ENCODE results near the gene MUC20.
"Not testable (repeated sequence)": the region's sequence is repeated elsewhere in the genome, so short reads cannot be mapped to it uniquely, and the experiment has no call there.

Gene MUC20

DNA sequence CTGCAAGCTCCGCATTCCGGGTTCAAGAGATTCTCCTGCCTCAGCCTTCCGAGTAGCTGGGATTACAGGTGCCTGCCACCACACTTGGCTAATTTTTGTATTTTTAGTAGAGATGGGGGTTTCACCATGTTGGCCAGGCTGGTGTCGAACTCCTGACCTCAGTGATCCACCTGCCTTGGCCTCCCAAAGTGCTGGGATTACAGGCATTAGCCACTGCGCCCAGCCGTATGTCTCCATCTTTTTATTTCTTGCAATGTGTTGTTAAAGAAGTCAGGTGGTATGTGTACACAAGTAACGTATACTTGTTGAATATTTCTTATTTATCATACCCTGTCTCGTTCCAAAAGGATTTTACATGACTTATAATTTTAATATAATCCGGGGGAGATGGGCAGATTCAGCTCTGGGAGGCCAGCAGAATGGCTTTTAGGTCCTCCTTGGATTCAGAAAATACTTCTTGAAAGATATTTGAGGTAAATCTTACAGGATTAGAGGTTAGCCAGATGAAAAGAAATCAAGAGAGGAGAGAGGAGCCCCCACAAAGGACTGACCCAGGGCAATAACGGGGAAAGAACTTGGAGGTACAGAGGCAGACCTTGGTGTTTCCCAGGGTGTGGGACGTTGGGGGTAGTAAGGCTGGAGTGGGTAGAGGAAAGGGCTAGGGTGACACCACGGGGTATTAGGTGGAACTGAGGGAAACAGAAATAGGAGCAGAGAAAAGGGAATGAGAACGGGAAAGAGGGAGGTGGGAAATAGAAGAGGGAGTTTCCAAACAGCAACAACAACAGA lies 27.2 kb upstream of the MUC20 start:
- DNase-seq, result no peak

DNA sequence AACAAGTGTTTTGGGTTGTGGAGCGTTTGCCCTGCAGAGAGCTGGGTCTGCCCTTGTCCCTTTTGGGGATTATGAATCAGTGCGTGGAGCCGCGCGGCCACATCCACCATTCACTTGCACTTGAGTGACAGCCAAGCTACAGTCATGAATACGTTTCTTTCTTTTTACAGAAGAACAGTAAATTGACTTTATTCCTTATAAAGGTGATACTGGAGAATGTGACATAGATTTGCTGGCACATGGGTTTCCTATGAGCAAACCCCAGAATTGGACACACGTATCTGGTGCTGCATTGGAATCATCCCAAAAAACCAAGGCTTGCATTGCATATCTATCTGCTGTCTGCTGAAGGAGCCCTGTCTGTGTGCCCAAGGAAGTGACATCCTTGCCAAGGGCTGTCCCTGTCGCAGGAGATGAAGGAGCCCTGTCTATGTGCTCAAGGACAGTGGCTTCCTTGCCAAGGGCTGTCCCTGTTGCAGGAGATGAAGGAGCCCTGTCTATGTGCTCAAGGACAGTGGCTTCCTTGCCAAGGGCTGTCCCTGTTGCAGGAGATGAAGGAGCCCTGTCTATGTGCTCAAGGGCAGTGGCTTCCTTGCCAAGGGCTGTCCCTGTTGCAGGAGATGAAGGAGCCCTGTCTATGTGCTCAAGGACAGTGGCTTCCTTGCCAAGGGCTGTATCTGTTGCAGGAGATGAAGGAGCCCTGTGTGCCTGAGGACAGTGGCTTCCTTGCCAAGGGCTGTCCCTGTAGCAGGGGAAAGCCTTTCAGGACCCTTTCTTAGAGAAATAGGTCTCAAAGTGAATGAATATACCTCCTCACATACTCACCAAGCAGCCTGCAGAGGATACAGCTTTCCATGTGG lies 26.3 kb upstream of the MUC20 start:
- not testable (repeated sequence) for DNase-seq

DNA sequence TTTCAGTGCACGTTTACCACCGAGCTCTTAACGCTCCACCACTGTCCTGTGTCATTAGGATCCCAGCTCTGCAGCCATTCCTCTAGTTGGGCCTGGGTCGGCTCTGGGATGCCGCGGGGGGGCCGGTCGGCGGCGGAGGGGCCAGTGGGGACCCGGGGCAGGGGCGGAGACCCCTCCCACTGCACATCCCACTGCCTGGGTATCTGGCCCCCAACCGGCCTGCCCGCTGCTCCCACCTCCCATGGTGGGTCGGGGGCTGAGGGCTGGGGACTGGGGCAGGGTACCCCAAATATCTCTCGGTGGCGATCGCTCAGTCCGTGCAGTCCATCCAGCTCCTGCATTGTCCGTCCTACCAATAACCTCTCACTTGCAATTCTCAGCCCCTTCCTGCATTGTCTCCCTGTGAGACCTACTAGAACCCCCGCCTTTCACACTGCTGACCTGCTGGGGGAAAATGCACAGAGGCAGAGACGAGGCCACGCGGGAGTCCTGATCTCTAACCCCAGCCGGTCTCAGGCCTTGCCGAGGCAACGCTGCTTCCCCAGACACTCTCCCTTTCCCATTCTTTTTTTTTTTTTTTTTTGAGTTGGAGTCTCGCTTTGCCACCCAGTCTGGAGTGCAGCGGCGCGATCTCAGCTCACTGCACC lies 24.0 kb upstream of the MUC20 start:
- DNase-seq, result no peak

DNA sequence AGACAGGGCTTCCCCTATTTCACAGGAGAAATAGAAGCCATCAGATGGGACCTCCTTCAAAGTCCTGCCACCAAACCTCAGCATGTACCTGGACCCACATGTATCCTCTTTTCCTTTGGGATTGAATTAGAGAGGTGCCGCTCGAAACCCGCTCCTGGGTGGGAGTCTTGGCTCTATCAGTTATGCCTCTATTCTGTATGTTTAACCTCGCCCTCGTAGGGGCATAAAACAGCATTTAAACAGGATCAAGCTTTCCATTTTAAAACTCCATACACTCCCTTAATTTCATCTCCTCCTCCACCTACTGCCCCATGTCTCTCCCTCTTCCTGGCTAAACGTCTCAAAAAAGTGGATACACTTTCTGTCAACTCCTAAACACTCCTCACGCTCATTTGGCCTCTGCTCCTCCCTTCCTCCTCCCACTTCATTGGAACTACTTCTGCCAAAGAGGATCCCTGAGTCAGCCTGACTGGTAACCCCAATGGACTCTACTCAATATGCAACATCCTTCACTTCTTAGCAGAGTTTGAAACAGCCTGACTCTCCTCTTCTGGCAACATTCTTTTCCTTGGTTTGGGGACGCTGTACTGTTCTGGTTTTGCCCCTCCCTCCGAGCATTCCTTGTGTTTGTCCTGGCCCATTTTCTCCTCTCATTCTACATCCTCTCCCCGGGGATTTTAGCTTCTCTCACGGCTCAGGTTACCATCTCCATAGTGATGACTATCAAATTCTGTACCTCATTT lies 23.0 kb upstream of the MUC20 start:
- no peak for DNase-seq

DNA sequence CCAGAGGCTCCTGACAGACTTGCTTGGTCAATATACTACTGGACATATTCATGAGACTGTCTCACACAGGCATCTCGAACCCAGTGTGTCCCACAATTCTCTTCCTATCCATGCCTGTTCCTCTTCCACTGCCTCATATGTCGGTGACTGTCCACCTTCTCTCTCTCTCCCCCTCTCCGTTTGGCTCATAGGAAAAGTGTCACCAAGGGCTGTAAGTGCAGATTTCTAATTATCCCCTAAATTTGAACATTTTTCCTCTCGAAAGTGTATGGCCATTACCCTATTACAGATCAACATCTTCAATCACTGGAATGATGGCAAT lies 22.5 kb upstream of the MUC20 start:
- DNase-seq, result no peak

DNA sequence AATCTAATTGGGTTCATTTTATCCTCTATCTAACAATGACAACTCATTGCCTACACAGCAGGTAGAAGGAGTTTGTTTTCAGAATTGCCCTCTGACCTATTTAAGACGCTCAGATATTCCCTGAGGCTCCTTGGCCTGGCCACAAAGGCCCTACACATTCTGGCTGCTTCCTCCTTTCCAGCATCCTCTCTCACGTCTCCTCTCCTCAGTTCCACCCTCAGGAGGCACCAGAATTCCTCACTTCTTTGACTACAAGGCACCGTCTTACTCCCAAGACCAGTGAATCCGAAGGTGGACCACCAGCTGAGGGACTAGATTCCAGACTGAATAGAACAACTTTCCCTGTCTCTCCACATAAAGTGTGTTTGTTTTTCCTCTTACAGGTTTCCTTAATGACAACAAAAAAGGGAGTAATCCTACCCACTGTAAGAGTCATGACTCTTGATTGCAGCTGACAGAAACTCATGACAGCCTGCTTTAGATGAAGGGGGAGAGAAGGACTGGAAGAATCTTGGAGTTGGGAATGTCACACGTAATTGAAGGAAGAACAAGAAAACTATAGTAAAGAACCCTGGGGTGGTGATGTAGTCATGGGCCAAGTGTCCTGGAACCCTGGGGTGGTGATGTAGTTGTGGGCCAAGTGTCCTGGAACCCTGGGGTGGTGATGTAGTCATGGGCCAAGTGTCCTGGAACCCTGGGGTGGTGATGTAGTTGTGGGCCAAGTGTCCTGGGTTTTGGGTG lies 22.0 kb upstream of the MUC20 start:
- no peak for DNase-seq

DNA sequence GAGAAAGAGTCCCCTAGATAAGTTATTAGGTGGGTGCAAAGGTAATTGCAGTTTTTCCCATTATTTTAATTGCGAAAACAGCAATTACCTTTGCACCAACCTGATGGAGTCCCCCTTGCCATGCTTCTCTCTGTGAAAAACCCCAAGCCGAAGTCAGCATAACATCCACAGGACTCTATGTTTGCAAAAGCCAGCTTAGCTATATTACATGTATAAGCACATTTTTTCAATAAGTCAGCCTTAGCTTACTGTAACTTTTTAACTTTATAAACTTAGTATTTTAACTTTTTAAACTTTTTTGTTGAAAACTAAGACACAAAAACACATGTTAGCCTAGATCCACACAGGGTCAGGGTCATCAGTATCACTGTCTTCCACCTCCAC lies 21.4 kb upstream of the MUC20 start:
- DNase-seq, result no peak

DNA sequence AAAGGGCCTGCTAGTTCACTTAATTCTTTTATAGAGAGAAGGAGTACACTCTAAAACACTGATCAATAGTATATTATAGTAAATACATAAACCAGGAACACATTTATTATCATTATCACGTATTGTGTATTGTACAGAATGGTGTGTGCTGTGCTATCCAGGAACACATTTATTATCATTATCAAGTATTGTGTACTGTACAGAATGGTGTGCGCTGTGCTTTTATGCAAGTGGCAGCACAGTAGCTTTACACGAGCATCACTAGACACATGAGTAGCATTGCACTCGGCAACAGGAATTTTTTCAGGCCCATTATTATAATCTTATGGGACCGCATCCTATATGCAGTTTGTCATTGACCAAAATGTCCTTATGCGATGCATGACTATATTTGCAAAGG lies 20.9 kb upstream of the MUC20 start:
- no peak for DNase-seq

DNA sequence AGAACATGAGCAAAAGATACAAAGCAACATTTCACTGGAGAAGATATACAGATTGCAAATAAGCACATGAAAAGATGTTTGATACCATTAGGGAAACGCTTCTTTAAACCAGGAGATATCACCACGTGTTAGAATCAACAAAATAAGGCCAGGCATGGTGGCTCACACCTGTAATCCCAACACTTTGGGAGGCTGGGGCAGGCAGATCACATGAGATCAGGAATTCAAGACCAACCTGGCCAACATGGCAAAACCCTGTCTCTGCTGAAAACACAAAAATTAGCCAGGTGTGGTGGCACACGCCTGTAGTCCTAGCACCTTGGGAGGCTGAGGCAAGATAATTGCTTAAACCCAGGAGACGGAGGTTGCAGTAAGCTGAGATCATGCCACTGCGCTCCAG lies 20.5 kb upstream of the MUC20 start:
- DNase-seq, result no peak

DNA sequence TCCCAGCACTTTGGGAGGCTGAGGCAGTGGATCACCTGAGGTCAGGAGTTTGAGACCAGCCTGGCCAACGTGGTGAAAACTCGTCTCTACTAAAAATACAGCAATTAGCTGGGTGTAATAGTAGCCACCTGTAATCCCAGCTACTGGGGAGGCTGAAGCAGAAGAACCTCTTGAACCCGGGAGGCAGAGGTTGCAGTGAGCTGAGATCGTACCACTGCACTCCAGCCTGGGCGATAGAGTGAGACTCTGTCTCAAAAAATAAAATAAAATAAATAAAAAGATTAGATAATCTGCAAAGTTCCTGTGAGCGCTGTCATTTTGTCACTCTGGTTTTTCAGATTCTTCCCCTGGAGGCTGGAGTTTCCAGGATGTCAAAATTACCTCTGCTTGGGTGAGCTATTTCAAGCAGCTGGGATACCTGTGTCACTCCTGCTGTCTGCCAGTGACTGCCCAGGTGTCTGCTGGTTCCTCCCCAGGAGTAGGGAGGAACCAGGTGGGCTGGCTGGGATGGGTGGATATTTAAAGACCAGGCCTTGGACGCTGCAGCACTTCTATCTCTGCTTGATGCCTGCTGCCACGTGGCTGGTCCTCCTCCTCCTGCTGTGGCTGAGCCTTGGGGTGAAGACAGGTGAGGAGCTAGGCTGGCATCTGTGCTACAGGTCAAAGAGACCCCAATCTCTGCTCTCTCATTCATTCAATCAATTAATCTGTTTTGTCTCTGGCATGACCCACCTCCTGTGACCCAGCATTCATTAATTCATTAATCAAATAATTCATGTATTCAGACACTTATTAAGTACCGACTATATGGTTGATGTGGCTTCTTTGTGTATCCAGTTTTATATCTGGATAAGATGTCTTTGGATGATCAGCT lies 19.5 kb upstream of the MUC20 start:
- DNase-seq, result no peak

DNA sequence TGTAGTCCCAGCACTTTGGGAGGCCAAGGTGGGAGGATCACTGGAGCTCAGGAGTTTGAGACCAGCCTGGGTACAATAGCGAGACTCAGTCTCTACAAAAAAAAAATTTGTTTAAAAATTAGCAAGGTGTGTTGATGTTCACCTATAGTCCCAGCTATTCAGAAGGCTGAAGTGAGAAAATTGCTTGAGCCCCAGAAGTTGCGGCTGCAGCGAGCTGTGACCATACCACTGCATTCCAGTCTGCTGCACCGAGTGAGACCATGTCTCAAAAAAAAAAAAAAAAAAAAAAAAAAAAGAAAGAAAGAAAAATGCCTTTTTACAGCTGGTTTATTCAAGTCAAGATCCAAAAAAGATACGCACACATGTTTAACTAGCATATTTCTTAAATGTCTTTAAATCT lies 17.0 kb upstream of the MUC20 start:
- DNase-seq, result no peak

DNA sequence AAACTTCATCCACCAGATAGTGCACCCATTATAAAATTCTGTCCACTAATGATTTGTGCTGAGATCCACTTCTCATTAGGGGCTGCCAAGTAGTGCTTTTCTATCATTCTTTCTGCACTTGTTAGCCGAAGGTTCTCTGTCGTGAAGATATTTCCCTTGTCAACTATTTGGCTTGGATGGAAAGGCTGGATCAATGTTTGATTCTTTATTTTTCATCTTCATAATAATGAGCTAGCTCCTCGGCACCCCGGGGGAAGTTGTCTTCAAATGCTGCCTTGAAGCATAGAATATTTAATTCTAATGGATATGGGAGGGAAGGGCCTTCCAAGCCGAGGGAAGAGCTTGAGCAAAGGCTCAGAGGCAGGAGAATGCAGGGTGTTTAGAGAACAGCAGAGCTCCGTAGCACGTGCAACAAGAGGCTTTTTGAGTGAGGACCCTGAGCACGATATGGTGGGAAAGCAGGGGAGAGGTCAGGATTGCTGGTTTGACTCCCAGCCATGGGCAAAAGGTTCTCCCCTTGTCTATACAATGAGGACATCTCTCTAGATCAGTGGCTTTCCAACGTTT lies 16.3 kb upstream of the MUC20 start:
- no peak for DNase-seq

DNA sequence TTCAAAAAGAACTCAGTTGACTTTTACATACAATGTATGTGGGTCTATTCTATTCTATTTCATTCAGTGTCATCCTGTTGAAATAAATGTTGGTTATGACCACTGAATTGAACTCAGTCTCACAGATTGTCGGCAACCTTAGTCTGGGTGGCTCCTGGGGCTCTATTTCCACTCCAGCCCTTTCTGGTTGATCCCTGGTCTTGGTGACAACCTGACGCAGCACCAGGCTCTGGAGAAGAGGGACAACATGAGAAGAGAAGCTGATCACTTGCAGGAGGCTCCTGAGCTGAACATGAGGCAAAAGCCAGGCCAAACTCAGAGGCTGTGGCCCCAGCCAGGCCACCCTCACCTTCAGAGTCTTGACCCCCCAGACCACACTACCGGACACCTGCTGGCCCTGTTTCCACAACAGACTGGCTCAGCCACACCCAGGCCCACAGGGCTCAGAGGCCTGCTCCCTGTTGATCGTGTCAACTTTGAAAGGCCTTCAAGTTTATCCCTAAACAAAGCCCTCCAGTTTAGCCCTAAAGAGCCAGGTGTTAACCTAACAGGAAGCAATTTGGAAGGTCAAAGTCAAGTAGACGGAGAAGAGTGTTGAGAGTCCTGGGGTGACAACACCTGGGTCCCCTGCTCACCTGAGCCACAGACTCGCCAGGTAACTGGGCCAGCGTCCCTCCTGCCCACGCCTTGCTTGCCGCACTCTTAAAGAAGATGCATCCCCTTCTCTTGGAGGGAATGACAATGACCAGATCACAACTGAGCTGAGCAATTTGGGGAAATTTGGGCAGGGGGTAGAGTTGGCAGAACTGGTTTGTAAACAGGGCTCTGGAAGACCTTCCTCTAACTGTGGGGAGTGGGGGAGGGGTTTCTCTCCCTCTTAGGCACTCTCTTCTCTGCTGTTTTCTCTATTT lies 15.4 kb upstream of the MUC20 start:
- no peak for DNase-seq

DNA sequence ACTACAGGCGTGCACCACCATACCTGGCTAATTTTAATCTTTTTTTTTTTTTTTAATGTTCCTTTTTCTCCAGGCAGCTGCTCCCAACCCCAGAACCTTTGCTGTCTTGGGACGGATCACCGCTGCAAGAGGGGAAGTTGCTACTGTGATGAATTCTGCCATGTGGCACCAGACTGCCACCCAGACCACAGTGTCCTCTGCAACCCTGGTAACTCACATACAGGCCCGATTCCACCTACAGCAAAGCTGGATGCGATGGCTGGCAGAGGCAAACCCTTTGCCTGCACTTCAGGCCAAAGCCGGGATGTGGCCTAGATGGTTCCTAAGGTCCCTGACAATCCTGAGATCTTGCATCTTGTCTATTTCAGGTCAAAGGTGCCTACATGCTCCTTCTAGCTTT lies 12.7 kb upstream of the MUC20 start:
- DNase-seq, result no peak

DNA sequence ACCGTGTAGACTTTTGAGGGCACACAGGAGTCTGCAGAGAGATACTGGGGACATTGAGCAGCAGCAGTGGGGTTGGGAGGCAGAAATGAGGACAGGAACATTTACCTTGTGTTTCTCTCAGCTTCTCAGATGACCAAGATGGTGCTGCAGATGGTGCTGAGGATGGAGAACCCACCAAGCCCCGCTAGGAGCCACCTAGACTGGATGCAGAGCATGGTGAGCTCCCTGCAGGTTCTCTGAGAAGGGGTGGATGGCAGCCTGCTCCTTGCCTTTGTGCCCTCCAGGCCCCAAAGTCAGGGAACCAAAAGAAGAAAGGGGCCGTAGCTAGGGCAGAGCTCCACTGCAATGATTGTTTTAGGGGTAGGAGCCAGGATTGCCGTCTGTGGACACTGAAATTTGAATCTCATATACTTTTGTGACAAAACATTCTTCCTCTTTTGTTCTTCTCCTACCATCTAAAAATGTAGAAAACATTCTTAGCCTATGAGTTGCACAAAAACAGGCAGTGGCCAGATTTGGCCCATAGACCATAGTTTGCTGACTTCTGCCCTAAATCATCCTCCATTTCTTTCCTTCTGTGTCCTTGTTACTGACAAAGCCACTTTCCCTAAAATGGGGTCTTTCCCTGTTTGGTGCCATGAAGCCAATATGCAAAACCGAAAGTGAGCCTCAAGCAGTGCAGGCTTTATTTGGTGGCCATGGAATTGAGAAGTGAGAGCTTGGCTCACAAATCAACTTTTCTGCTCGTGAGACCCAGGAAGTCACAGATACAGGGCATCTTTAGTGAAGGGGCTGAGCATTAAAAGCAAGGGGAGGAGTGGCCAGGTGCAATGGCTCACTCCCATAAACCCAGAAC lies 11.9 kb upstream of the MUC20 start:
- DNase-seq, result no peak

DNA sequence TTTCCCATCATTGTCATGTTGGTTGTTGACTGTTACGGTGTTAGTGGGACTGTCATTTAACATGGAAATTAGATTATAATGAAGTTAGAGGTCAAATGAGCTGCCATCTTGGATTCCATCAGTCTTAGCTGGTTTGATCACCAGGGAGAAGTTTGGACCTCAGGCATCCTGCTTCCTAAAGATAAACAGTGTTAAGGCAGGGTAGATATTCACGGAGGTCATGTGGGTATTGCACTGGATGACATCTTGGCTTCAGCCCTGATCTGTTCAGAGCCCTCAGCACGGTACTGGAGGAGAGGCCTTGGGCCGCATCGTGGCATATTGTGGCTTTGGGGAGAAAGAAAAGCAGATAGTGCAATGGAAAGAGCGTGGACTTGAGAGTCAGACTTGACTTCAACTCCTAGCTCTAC lies 11.1 kb upstream of the MUC20 start:
- no peak for DNase-seq

DNA sequence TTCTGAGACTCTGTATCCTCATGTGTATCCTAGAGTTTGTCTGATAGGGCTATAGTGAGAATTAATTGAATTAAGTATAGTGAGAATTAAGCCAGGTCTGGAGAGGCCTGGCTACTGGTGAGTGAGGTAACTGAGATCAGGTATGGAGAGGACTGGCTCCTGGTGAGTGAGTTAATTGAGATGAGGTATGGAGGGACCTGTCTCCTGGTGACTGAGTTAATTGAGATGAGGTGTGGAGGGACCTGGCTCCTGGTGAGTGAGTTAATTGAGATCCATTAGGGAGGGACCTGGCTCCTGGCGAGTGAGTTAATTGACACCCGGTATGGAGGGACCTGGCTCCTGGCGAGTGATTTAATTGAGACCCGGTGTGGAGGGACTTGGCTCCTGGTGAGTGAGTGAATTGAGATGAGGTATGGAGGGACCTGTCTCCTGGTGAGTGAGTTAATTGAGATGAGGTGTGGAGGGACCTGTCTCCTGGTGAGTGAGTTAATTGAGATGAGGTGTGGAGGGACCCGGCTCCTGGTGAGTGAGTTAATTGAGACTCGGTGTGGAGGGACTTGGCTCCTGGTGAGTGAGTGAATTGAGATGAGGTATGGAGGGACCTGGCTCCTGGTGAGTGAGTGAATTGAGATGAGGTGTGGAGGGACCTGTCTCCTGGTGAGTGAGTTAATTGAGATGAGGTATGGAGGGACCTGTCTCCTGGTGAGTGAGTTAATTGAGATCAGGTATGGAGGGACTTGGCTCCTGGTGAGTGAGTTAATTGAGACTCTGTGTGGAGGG lies 10.5 kb upstream of the MUC20 start:
- DNase-seq, result not testable (repeated sequence)

Measured in CD4-positive, alpha-beta T cell treated with Interleukin-17A for 1 hour (primary cell).